GM23338 (cell line): ENCODE measurements around the gene KRTAP5-2. TPM values are rescaled to one million over a fixed set of nuclear protein-coding genes. Genes with fewer than 3 reads are reported as not detected.

Source experiments
- ATAC-seq: fragments of 200-7000 bp; cut with Tn5 transposase; 3 replicates; pipeline ENCODE4 v1.9.1; 2020
- DNase-seq: peaks from one replicate; pipeline ENCODE4 v3.0.0-alpha.2; 2015; ENCODE audit warnings: low spot score
- H2AFZ ChIP-seq: fragments of 200-600 bp; sonication (generic); 2 replicates; pipeline ENCODE4 v1.8.0; 2016; ENCODE audit warnings: antibody characterized with exemption, mild to moderate bottlenecking, moderate library complexity
- H3F3A ChIP-seq: fragments of 200-600 bp; sonication (generic); replicated peaks from 2 replicates; pipeline ENCODE4 v1.8.0; 2017; ENCODE audit warnings: antibody characterized with exemption, mixed run types, low read depth
- H3K27ac ChIP-seq: fragments of 200-600 bp; sonication (generic); 2 replicates; pipeline ENCODE4 v1.6.1; 2016; ENCODE audit warnings: low read depth
- H3K27me3 ChIP-seq: fragments of 200-600 bp; sonication (generic); 2 replicates; pipeline ENCODE4 v1.8.0; 2016; ENCODE audit warnings: mild to moderate bottlenecking, mixed run types, moderate library complexity; ENCODE audit not compliant: insufficient read depth
- H3K36me3 ChIP-seq: fragments of 200-600 bp; sonication (generic); 2 replicates; pipeline ENCODE4 v1.8.0; 2016; ENCODE audit warnings: mild to moderate bottlenecking; ENCODE audit not compliant: insufficient read depth
- H3K4me1 ChIP-seq: fragments of 200-600 bp; sonication (generic); 2 replicates; pipeline ENCODE4 v1.8.0; 2016; ENCODE audit warnings: mild to moderate bottlenecking, moderate library complexity; ENCODE audit not compliant: insufficient read depth
- H3K4me2 ChIP-seq: fragments of 200-600 bp; sonication (generic); 2 replicates; pipeline ENCODE4 v1.7.1; 2017; ENCODE audit warnings: mixed run types
- H3K4me3 ChIP-seq: fragments of 200-600 bp; sonication (generic); 2 replicates; pipeline ENCODE4 v1.6.1; 2016; ENCODE audit warnings: mixed run types
- H3K79me2 ChIP-seq: fragments of 200-600 bp; sonication (generic); replicated peaks from 2 replicates; pipeline ENCODE4 v1.8.0; 2017; ENCODE audit warnings: mild to moderate bottlenecking; ENCODE audit not compliant: insufficient read depth
- H3K9me2 ChIP-seq: fragments of 200-600 bp; sonication (generic); 2 replicates; pipeline ENCODE4 v1.8.0; 2017; ENCODE audit not compliant: insufficient read depth
- H4K20me1 ChIP-seq: fragments of 200-600 bp; sonication (generic); replicated peaks from 2 replicates; pipeline ENCODE4 v1.8.0; 2017; ENCODE audit warnings: mild to moderate bottlenecking; ENCODE audit not compliant: insufficient read depth
- H3K27ac Mint-ChIP-seq: 2 replicates; pipeline ENCODE4 v1.8.0; 2020; ENCODE audit warnings: inconsistent platforms, mild to moderate bottlenecking, moderate library complexity, mixed read lengths
- H3K27me3 Mint-ChIP-seq: 3 replicates; pipeline ENCODE4 v1.8.0; 2022; ENCODE audit warnings: low read depth, mild to moderate bottlenecking, moderate library complexity, mixed read lengths, inconsistent platforms; ENCODE audit not compliant: insufficient read depth, poor library complexity
- H3K36me3 Mint-ChIP-seq: 3 replicates; pipeline ENCODE4 v1.8.0; 2021; ENCODE audit warnings: low read depth, mild to moderate bottlenecking, inconsistent platforms, moderate library complexity, mixed read lengths
- H3K4me1 Mint-ChIP-seq: 3 replicates; pipeline ENCODE4 v1.8.0; 2020; ENCODE audit warnings: mild to moderate bottlenecking, inconsistent platforms, mixed read lengths
- H3K4me3 Mint-ChIP-seq: 3 replicates; pipeline ENCODE4 v1.8.0; 2021; ENCODE audit warnings: moderate library complexity, mild to moderate bottlenecking, inconsistent platforms, mixed read lengths
- H3K9me3 Mint-ChIP-seq: 3 replicates; pipeline ENCODE4 v1.8.0; 2020; ENCODE audit warnings: moderate library complexity, mild to moderate bottlenecking, inconsistent platforms, mixed read lengths
- CREB1 ChIP-seq: fragments of 250-450 bp; sonication (Bioruptor Pico); IDR thresholded peaks from 2 replicates; pipeline ENCODE4 v1.5.0; 2020; ENCODE audit warnings: low read depth, mild to moderate bottlenecking, moderate library complexity
- EZH2 ChIP-seq: fragments of 200-600 bp; sonication (generic); IDR thresholded peaks from one replicate; pipeline ENCODE4 v1.8.0; 2017; ENCODE audit warnings: antibody characterized with exemption, mild to moderate bottlenecking, low read depth; ENCODE audit not compliant: unreplicated experiment
- EZH2phosphoT487 ChIP-seq: fragments of 200-600 bp; sonication (generic); IDR thresholded peaks from one replicate; pipeline ENCODE4 v1.8.1; 2018; ENCODE audit warnings: antibody characterized with exemption; ENCODE audit not compliant: unreplicated experiment
- NANOG ChIP-seq: IDR thresholded peaks from 2 replicates; pipeline ENCODE4 v1.6.1; 2016; ENCODE audit warnings: antibody characterized with exemption, borderline replicate concordance
- POLR2AphosphoS5 ChIP-seq: IDR thresholded peaks from 2 replicates; pipeline ENCODE4 v1.6.1; 2016; ENCODE audit warnings: antibody characterized with exemption, low read depth
- STAT1 ChIP-seq: IDR thresholded peaks from one replicate; pipeline ENCODE4 v1.6.1; 2016; ENCODE audit warnings: antibody characterized with exemption; ENCODE audit not compliant: unreplicated experiment
- ZNF114 ChIP-seq: fragments of 250-450 bp; sonication (Bioruptor Pico); IDR thresholded peaks from 2 replicates; pipeline ENCODE4 v1.5.0; 2020; ENCODE audit warnings: mild to moderate bottlenecking, moderate library complexity
- ZNF331 ChIP-seq: fragments of 250-450 bp; sonication (Bioruptor Pico); IDR thresholded peaks from 2 replicates; pipeline ENCODE4 v1.5.0; 2020; ENCODE audit warnings: low read depth, mild to moderate bottlenecking, moderate library complexity
- polyA plus RNA-seq: library from polyadenylated mRNA; unstranded; fragments of >200 nt; fragmentation: Nextera tagmentation; extraction: Ambion mirVana; gene quantifications from 2 replicates; pipeline ENCODE4 v1.2.1, GENCODE V29; 2016
- total RNA-seq: library from RNA; depleted of rRNA; stranded (reverse); fragments of >200 nt; shearing (Covaris generic); gene quantifications from 2 replicates; pipeline ENCODE4 v1.2.3, GENCODE V29; 2014
- TF ChIP-seq, protein P1 (sequence below): IDR thresholded peaks from 2 replicates; pipeline ENCODE4 v1.6.1; 2016; ENCODE audit warnings: antibody characterized with exemption
- TF ChIP-seq, protein P2 (sequence below): fragments of 250-450 bp; sonication (Bioruptor Pico); IDR thresholded peaks from 2 replicates; pipeline ENCODE4 v1.5.0; 2020; ENCODE audit warnings: mild to moderate bottlenecking, moderate library complexity
- TF ChIP-seq, protein P3 (sequence below), 2 experiments: fragments of 200-600 bp in 1 of 2; sonication (generic) in 1 of 2; conservative IDR thresholded peaks; 2 replicates each; pipeline versions ENCODE4 v1.5.1 to v1.6.1; 2016 to 2017; ENCODE audit warnings: antibody characterized with exemption in 2 of 2, low read depth in 2 of 2, mild to moderate bottlenecking in 2 of 2, moderate library complexity in 1 of 2

Gene KRTAP5-2
- total and polyA plus RNA-seq, 2 experiments from 2014 or later, result not detected

DNA sequence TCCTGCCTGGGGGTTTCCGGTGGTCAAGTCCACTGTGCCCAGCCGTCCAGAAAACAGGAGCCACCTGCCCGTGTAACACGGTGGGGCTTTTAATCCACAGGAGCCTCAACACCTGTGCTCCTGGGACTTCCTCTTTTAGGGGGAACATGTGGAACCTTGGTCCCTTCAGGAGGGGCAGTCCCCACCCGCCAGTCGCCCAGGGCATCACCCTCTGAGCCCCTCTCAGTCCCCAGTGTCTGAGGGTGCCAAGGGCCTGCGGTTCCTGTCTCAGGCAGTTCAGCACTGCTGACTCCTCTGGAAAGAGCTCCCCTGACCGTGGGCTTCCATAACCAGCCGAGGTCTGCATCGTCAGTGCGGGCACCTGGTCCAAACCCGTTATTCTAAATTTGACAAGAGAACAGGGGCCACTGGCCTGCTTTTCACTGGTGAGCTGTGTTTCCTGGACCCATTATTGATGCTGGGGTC is 47.3 kb upstream of the KRTAP5-2 start:
- no peaks in the 10 kb centered on the region for H3K36me3 Mint-ChIP-seq
- H3K4me1 ChIP-seq, result no peaks in the 10 kb centered on the region

DNA sequence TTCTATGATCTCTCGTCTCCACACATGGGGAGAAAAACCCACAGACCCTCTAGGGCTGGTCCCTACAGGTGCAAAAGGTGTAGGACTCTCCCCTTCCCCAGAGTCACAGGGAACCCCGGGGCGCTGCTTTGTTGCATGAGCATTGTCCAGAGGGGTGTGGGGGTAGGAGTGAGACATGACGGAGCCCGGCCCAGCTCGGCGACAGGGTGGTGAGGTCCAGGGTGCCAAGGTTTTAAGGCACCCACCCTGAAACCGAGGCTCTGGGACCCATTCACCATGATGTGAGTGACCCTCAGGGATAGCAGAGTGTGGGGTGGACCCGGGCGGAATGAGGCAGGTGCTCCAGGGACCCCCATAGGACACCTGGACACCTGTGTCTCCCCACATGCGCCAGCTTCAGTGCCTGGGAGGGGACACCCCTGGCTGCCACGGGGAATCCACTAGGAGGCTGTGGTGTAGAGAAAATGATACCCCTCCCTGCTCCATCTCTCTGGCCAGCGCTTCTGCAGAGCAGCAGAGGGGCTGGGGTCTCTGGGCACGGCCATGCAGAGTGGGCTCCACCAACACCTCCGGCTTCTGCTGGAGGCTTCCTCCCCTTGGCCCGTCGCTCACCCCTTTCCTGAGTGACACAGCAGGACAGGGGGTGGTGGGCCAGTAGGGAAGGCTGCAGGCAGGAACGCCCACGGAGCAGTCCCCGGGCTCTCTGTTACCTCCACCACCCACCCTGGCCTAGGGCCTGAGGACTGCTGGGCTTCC is 46.7 kb upstream of the KRTAP5-2 start:
- no peaks in the 10 kb centered on the region for H3K4me1 ChIP-seq
- Mint-ChIP-seq H3K4me3 (no peak overlapping the region), H3K4me1 (peaks cover 3% of the 10 kb centered on the region; the same call in 2 of the 3 replicates), H3K9me3 (no peaks in the 10 kb centered on the region; the same call in 2 of the 3 replicates), H3K27me3 (peaks cover 4% of the 10 kb centered on the region), H3K27ac (no peak overlapping the region), H3K36me3 (no peaks in the 10 kb centered on the region)
- no peaks in the 10 kb centered on the region for H3K36me3 ChIP-seq
- no peaks in the 10 kb centered on the region for H3F3A ChIP-seq
- H3K4me2 ChIP-seq, result no peak overlapping the region
- ATAC-seq (no peak), DNase-seq (no peak)
- H3K79me2 ChIP-seq, result no peaks in the 10 kb centered on the region
- H3K9me2 ChIP-seq, result no peaks in the 10 kb centered on the region
- no peaks in the 10 kb centered on the region for H3K27me3 ChIP-seq
- no peak overlapping the region for H3K4me3 ChIP-seq
- H4K20me1 ChIP-seq, result no peaks in the 10 kb centered on the region
- no peak overlapping the region for H3K27ac ChIP-seq
- no peak overlapping the region for H2AFZ ChIP-seq
- TF ChIP-seq STAT1 (no peak), ZNF331 (CRISPR knock-in tag) (no peak), EZH2phosphoT487 (no peak)
- TF ChIP-seq, protein P1, sequence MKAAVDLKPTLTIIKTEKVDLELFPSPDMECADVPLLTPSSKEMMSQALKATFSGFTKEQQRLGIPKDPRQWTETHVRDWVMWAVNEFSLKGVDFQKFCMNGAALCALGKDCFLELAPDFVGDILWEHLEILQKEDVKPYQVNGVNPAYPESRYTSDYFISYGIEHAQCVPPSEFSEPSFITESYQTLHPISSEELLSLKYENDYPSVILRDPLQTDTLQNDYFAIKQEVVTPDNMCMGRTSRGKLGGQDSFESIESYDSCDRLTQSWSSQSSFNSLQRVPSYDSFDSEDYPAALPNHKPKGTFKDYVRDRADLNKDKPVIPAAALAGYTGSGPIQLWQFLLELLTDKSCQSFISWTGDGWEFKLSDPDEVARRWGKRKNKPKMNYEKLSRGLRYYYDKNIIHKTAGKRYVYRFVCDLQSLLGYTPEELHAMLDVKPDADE, result no peak
- TF ChIP-seq, protein P2, sequence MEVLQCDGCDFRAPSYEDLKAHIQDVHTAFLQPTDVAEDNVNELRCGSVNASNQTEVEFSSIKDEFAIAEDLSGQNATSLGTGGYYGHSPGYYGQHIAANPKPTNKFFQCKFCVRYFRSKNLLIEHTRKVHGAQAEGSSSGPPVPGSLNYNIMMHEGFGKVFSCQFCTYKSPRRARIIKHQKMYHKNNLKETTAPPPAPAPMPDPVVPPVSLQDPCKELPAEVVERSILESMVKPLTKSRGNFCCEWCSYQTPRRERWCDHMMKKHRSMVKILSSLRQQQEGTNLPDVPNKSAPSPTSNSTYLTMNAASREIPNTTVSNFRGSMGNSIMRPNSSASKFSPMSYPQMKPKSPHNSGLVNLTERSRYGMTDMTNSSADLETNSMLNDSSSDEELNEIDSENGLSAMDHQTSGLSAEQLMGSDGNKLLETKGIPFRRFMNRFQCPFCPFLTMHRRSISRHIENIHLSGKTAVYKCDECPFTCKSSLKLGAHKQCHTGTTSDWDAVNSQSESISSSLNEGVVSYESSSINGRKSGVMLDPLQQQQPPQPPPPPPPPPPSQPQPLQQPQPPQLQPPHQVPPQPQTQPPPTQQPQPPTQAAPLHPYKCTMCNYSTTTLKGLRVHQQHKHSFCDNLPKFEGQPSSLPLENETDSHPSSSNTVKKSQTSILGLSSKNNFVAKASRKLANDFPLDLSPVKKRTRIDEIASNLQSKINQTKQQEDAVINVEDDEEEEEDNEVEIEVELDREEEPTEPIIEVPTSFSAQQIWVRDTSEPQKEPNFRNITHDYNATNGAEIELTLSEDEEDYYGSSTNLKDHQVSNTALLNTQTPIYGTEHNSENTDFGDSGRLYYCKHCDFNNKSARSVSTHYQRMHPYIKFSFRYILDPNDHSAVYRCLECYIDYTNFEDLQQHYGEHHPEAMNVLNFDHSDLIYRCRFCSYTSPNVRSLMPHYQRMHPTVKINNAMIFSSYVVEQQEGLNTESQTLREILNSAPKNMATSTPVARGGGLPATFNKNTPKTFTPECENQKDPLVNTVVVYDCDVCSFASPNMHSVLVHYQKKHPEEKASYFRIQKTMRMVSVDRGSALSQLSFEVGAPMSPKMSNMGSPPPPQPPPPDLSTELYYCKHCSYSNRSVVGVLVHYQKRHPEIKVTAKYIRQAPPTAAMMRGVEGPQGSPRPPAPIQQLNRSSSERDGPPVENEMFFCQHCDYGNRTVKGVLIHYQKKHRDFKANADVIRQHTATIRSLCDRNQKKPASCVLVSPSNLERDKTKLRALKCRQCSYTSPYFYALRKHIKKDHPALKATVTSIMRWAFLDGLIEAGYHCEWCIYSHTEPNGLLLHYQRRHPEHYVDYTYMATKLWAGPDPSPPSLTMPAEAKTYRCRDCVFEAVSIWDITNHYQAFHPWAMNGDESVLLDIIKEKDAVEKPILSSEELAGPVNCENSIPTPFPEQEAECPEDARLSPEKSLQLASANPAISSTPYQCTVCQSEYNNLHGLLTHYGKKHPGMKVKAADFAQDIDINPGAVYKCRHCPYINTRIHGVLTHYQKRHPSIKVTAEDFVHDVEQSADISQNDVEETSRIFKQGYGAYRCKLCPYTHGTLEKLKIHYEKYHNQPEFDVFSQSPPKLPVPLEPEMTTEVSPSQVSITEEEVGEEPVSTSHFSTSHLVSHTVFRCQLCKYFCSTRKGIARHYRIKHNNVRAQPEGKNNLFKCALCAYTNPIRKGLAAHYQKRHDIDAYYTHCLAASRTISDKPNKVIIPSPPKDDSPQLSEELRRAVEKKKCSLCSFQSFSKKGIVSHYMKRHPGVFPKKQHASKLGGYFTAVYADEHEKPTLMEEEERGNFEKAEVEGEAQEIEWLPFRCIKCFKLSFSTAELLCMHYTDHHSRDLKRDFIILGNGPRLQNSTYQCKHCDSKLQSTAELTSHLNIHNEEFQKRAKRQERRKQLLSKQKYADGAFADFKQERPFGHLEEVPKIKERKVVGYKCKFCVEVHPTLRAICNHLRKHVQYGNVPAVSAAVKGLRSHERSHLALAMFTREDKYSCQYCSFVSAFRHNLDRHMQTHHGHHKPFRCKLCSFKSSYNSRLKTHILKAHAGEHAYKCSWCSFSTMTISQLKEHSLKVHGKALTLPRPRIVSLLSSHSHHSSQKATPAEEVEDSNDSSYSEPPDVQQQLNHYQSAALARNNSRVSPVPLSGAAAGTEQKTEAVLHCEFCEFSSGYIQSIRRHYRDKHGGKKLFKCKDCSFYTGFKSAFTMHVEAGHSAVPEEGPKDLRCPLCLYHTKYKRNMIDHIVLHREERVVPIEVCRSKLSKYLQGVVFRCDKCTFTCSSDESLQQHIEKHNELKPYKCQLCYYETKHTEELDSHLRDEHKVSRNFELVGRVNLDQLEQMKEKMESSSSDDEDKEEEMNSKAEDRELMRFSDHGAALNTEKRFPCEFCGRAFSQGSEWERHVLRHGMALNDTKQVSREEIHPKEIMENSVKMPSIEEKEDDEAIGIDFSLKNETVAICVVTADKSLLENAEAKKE (CRISPR knock-in tag), result no peak

More for the DNA sequence above, 47.3 kb upstream of the KRTAP5-2 start:
- Histone ChIP-seq H3K4me3 (no peak overlapping the region), H3K79me2 (no peaks in the 10 kb centered on the region), H3K9me2 (no peaks in the 10 kb centered on the region), H3K27me3 (no peaks in the 10 kb centered on the region), H3K4me2 (no peak overlapping the region), H2AFZ (no peak overlapping the region), H3K36me3 (no peaks in the 10 kb centered on the region), H4K20me1 (no peaks in the 10 kb centered on the region), H3K27ac (no peak overlapping the region), H3F3A (no peaks in the 10 kb centered on the region)
- Mint-ChIP-seq H3K27ac (no peak overlapping the region), H3K27me3 (peaks cover 2% of the 10 kb centered on the region), H3K4me1 (no peaks in the 10 kb centered on the region), H3K4me3 (no peak overlapping the region), H3K9me3 (no peaks in the 10 kb centered on the region; the same call in 2 of the 3 replicates)
- no peak for ATAC-seq
- DNase-seq, result no peak
- no peak for TF ChIP-seq POLR2AphosphoS5
- TF ChIP-seq, protein P3, sequence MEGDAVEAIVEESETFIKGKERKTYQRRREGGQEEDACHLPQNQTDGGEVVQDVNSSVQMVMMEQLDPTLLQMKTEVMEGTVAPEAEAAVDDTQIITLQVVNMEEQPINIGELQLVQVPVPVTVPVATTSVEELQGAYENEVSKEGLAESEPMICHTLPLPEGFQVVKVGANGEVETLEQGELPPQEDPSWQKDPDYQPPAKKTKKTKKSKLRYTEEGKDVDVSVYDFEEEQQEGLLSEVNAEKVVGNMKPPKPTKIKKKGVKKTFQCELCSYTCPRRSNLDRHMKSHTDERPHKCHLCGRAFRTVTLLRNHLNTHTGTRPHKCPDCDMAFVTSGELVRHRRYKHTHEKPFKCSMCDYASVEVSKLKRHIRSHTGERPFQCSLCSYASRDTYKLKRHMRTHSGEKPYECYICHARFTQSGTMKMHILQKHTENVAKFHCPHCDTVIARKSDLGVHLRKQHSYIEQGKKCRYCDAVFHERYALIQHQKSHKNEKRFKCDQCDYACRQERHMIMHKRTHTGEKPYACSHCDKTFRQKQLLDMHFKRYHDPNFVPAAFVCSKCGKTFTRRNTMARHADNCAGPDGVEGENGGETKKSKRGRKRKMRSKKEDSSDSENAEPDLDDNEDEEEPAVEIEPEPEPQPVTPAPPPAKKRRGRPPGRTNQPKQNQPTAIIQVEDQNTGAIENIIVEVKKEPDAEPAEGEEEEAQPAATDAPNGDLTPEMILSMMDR (conservative IDR thresholded peaks at IDR 0.05; ENCODE audit: low read depth in 2 of 2), result no peak
- TF ChIP-seq STAT1, result no peak
- TF ChIP-seq EZH2phosphoT487, result no peak
- TF ChIP-seq ZNF114 (CRISPR knock-in tag), result no peak
- no peak for TF ChIP-seq EZH2
- no peak for TF ChIP-seq NANOG
- TF ChIP-seq CREB1 (CRISPR knock-in tag), result no peak
